Activated naive CD8-positive, alpha-beta T cell treated with anti-CD3 and anti-CD28 coated beads, Interleukin-2, amount 10 ng/mL, durations not matched to agents 7 days and 5 days (primary cell): ENCODE measurements around the gene MRTFB. TPM values are rescaled to one million over a fixed set of nuclear protein-coding genes. Genes with fewer than 3 reads are reported as not detected.

Source experiments
- ATAC-seq: fragments of 150-1000 bp; cut with Tn5 transposase; one replicate; pipeline ENCODE4 v1.10.0; 2021; ENCODE audit warnings: low read depth, moderate library complexity
- POLR2A ChIA-PET: fragments of 350-600 bp; sonication (Branson Sonifier 250); formaldehyde crosslinking; loops from one replicate; lab custom pipeline; 2021; ENCODE audit warnings: antibody characterized with exemption; lab: Charles Lee
- DNase-seq: peaks from one replicate; pipeline ENCODE4 v3.0.0; 2021
- H3K27ac Mint-ChIP-seq: one replicate; pipeline ENCODE4 v1.8.0; 2022; ENCODE audit warnings: mild to moderate bottlenecking, mixed read lengths
- H3K27me3 Mint-ChIP-seq: one replicate; pipeline ENCODE4 v1.8.0; 2022; ENCODE audit warnings: mild to moderate bottlenecking, moderate library complexity, mixed read lengths
- H3K36me3 Mint-ChIP-seq: one replicate; pipeline ENCODE4 v1.8.0; 2021; ENCODE audit warnings: mild to moderate bottlenecking, mixed read lengths
- H3K4me1 Mint-ChIP-seq: one replicate; pipeline ENCODE4 v1.8.0; 2021; ENCODE audit warnings: mixed read lengths
- H3K4me3 Mint-ChIP-seq: one replicate; pipeline ENCODE4 v1.8.0; 2022; ENCODE audit warnings: mild to moderate bottlenecking, moderate library complexity, mixed read lengths
- H3K9me3 Mint-ChIP-seq: one replicate; pipeline ENCODE4 v1.8.0; 2021; ENCODE audit warnings: mixed read lengths
- total RNA-seq, 2 experiments: library from RNA; stranded (reverse); gene quantifications; one replicate each; pipeline ENCODE4 v1.2.3, GENCODE V29; 2021

MRTFB gene
- total RNA-seq, 2 experiments from 2014 or later: 14.1 to 16.2 TPM

GRCh38 chr16:14264327-14264943, 193.3 kb downstream of the MRTFB start:
- Mint-ChIP-seq H3K27me3 (no peaks in the 10 kb centered on the region), H3K36me3 (peaks cover 15% of the 10 kb centered on the region), H3K27ac (no peak overlapping the region), H3K9me3 (peaks cover 3% of the 10 kb centered on the region), H3K4me3 (no peak overlapping the region), H3K4me1 (no peaks in the 10 kb centered on the region)
- DNase-seq: no peak
- no peak for ATAC-seq
- POLR2A ChIA-PET: no interaction called here

- POLR2A ChIA-PET: no interaction called here
- no peak overlapping the region for H3K27ac Mint-ChIP-seq
- no peaks in the 10 kb centered on the region for H3K4me1 Mint-ChIP-seq
- no peak for DNase-seq
- H3K9me3 Mint-ChIP-seq: peaks cover 11% of the 10 kb centered on the region
- H3K36me3 Mint-ChIP-seq: peaks cover 16% of the 10 kb centered on the region
- H3K27me3 Mint-ChIP-seq: no peaks in the 10 kb centered on the region
- ATAC-seq: no peak
- H3K4me3 Mint-ChIP-seq: no peak overlapping the region
Observed at GRCh38 chr16:14268073-14268472, 197.0 kb downstream of the MRTFB start.

- DNase-seq: no peak
- peaks cover 3% of the 10 kb centered on the region for H3K9me3 Mint-ChIP-seq
- H3K4me3 Mint-ChIP-seq: no peak overlapping the region
- peaks cover 11% of the 10 kb centered on the region for H3K27me3 Mint-ChIP-seq
- no peak overlapping the region for H3K27ac Mint-ChIP-seq
- H3K36me3 Mint-ChIP-seq: no peaks in the 10 kb centered on the region
- POLR2A ChIA-PET: no interaction called here
- H3K4me1 Mint-ChIP-seq: no peaks in the 10 kb centered on the region
- ATAC-seq: no peak
Observed at GRCh38 chr16:14275934-14276333, 204.8 kb downstream of the MRTFB start.

GRCh38 chr16:14278749-14279148, 207.6 kb downstream of the MRTFB start:
- H3K4me3 Mint-ChIP-seq: no peak overlapping the region

GRCh38 chr16:14280541-14280940, 209.4 kb downstream of the MRTFB start:
- no peaks in the 10 kb centered on the region for H3K36me3 Mint-ChIP-seq
- H3K9me3 Mint-ChIP-seq: no peaks in the 10 kb centered on the region
- no peak overlapping the region for H3K27ac Mint-ChIP-seq
- peaks cover 5% of the 10 kb centered on the region for H3K27me3 Mint-ChIP-seq
- POLR2A ChIA-PET: no interaction called here
- no peak for ATAC-seq
- H3K4me3 Mint-ChIP-seq: no peak overlapping the region
- DNase-seq: no peak
- peaks cover 2% of the 10 kb centered on the region for H3K4me1 Mint-ChIP-seq

More at GRCh38 chr16:14278749-14279148, 207.6 kb downstream of the MRTFB start:
- peaks cover 11% of the 10 kb centered on the region for H3K27me3 Mint-ChIP-seq
- H3K4me1 Mint-ChIP-seq: no peaks in the 10 kb centered on the region
- H3K9me3 Mint-ChIP-seq: no peaks in the 10 kb centered on the region
- no peaks in the 10 kb centered on the region for H3K36me3 Mint-ChIP-seq
- no peak overlapping the region for H3K27ac Mint-ChIP-seq
- ATAC-seq (no peak), DNase-seq (no peak)
- POLR2A ChIA-PET: no interaction called here

- ATAC-seq: no peak
- Mint-ChIP-seq H3K4me3 (no peak overlapping the region), H3K27me3 (peaks cover 2% of the 10 kb centered on the region), H3K9me3 (peaks cover 2% of the 10 kb centered on the region), H3K36me3 (no peaks in the 10 kb centered on the region), H3K4me1 (peaks cover 7% of the 10 kb centered on the region), H3K27ac (no peak overlapping the region)
- DNase-seq: no peak
- POLR2A ChIA-PET: no interaction called here
Observed at GRCh38 chr16:14283786-14284185, 212.7 kb downstream of the MRTFB start.

- peak overlapping the region; percentile 26 for H3K4me3 Mint-ChIP-seq
- DNase-seq (no peak), ATAC-seq (no peak)
- H3K36me3 Mint-ChIP-seq: peaks cover 3% of the 10 kb centered on the region
- POLR2A ChIA-PET: interaction anchor here (1.4 kb wide), 1 partner anchor 26 kb away, joined by 5 read pairs; no protein-coding TSS in a partner anchor
- no peak overlapping the region for H3K27ac Mint-ChIP-seq
- H3K9me3 Mint-ChIP-seq: peaks cover 4% of the 10 kb centered on the region
- H3K4me1 Mint-ChIP-seq: peaks cover 7% of the 10 kb centered on the region
- peaks cover under 1% of the 10 kb centered on the region for H3K27me3 Mint-ChIP-seq
Observed at GRCh38 chr16:14284371-14284770, 213.3 kb downstream of the MRTFB start.

- Mint-ChIP-seq H3K9me3 (peaks cover 8% of the 10 kb centered on the region), H3K4me3 (peak overlapping the region; percentile 86), H3K4me1 (peaks cover 7% of the 10 kb centered on the region), H3K36me3 (peaks cover 4% of the 10 kb centered on the region), H3K27me3 (no peaks in the 10 kb centered on the region), H3K27ac (peak overlapping the region; percentile 74)
- no peak for DNase-seq
- ATAC-seq: peak; percentile 65
- POLR2A ChIA-PET: interaction anchor here (0.7 to 2.0 kb wide), 8 partner anchors 16 to 365 kb away, joined by 3 to 11 read pairs (median 4); partner anchors contain the start of genes BFAR and ERCC4
Observed at GRCh38 chr16:14284930-14285512, 213.9 kb downstream of the MRTFB start.

GRCh38 chr16:14285513-14286367, 214.6 kb downstream of the MRTFB start:
- H3K27ac Mint-ChIP-seq: peak overlapping the region; percentile 75
- H3K9me3 Mint-ChIP-seq: peaks cover 9% of the 10 kb centered on the region
- peaks cover 4% of the 10 kb centered on the region for H3K36me3 Mint-ChIP-seq
- peak overlapping the region; percentile 86 for H3K4me3 Mint-ChIP-seq
- no peaks in the 10 kb centered on the region for H3K27me3 Mint-ChIP-seq
- peak; percentile 80 for ATAC-seq
- H3K4me1 Mint-ChIP-seq: peaks cover 7% of the 10 kb centered on the region
- peak; percentile 99 for DNase-seq
- POLR2A ChIA-PET: interaction anchor here (0.7 to 2.0 kb wide), 9 partner anchors 16 to 366 kb away, joined by 3 to 11 read pairs (median 4); partner anchors contain the start of genes BFAR, ERCC4 and PARN

- no peak for ATAC-seq
- Mint-ChIP-seq H3K4me3 (peak overlapping the region; percentile 86), H3K27me3 (no peaks in the 10 kb centered on the region), H3K27ac (peak overlapping the region; percentile 75), H3K4me1 (peaks cover 7% of the 10 kb centered on the region), H3K9me3 (peaks cover 9% of the 10 kb centered on the region), H3K36me3 (peaks cover 4% of the 10 kb centered on the region)
- DNase-seq: peak; percentile 42
- POLR2A ChIA-PET: interaction anchor here (1.1 to 2.0 kb wide), 6 partner anchors 15 to 367 kb away, joined by 3 to 11 read pairs (median 4); partner anchors contain the start of genes BFAR, ERCC4 and PARN
Observed at GRCh38 chr16:14286368-14287230, 215.5 kb downstream of the MRTFB start.

GRCh38 chr16:14289692-14290340, 218.7 kb downstream of the MRTFB start:
- Mint-ChIP-seq H3K27ac (no peak overlapping the region), H3K4me1 (peaks cover 5% of the 10 kb centered on the region), H3K36me3 (peaks cover 4% of the 10 kb centered on the region), H3K9me3 (peaks cover 9% of the 10 kb centered on the region), H3K4me3 (no peak overlapping the region), H3K27me3 (no peaks in the 10 kb centered on the region)
- ATAC-seq (no peak), DNase-seq (peak; percentile 43)
- POLR2A ChIA-PET: no interaction called here

- H3K4me1 Mint-ChIP-seq: peaks cover 4% of the 10 kb centered on the region
- DNase-seq (no peak), ATAC-seq (no peak)
- H3K4me3 Mint-ChIP-seq: no peak overlapping the region
- no peak overlapping the region for H3K27ac Mint-ChIP-seq
- POLR2A ChIA-PET: no interaction called here
- peaks cover 4% of the 10 kb centered on the region for H3K36me3 Mint-ChIP-seq
- H3K27me3 Mint-ChIP-seq: no peaks in the 10 kb centered on the region
- peaks cover 9% of the 10 kb centered on the region for H3K9me3 Mint-ChIP-seq
Observed at GRCh38 chr16:14291286-14291685, 220.2 kb downstream of the MRTFB start.
